ENCODE data around the gene FAM20C. TPM values are rescaled to one million over a fixed set of nuclear protein-coding genes. Genes with fewer than 3 reads are reported as not detected.

The FAM20C gene
- total RNA-seq, 4 donors from 2014 or later: 46.5 to 79.2 (median 69.8) TPM

- H3K36me3 ChIP-seq: peaks cover 15 to 92% (median 62%) of the 10 kb centered on the region in 4 donors
- H3K4me1 ChIP-seq: peaks cover 0 to 44% (median 26%) of the 10 kb centered on the region in 4 donors
- H3K27ac ChIP-seq (replicated peaks in 1 of 4): no peak overlapping the region
- no peaks in the 10 kb centered on the region for H3K9me3 ChIP-seq
- no peak overlapping the region for H3K4me3 ChIP-seq
- no peaks in the 10 kb centered on the region for H3K27me3 ChIP-seq
- TF ChIP-seq POLR2A (IDR thresholded peaks at IDR 0.05; ENCODE audit: low read depth) (no peak), POLR2AphosphoS5 (IDR thresholded peaks at IDR 0.05) (no peak), EP300 (IDR thresholded peaks at IDR 0.05) (no peak), CTCF (IDR thresholded peaks at IDR 0.05) (no peak)
- no peak for DNase-seq (ENCODE audit: extremely low spot score)
- 86% methylated on average over 10 of the region's 10 CpGs for WGBS
- intact Hi-C loops (cut with DNase I): no loop called here
Observed at GRCh38 chr7:208130-208673, 15.8 kb downstream of the FAM20C start.

GRCh38 chr7:208816-209215 is 16.4 kb downstream of the FAM20C start:
- TF ChIP-seq POLR2AphosphoS5 (IDR thresholded peaks at IDR 0.05): no peak
- no peak for TF ChIP-seq CTCF (IDR thresholded peaks at IDR 0.05)
- no peak for TF ChIP-seq EP300 (IDR thresholded peaks at IDR 0.05)
- TF ChIP-seq POLR2A (IDR thresholded peaks at IDR 0.05; ENCODE audit: low read depth): no peak
- no peak for DNase-seq (ENCODE audit: extremely low spot score)
- WGBS: 86% methylated on average over 13 of the region's 17 CpGs
- H3K27me3 ChIP-seq: no peaks in the 10 kb centered on the region
- H3K4me3 ChIP-seq: no peak overlapping the region
- intact Hi-C loops (cut with DNase I): no loop called here
- H3K36me3 ChIP-seq: peaks cover 15 to 87% (median 57%) of the 10 kb centered on the region in 4 donors
- H3K27ac ChIP-seq (replicated peaks in 1 of 4): no peak overlapping the region
- H3K4me1 ChIP-seq: peaks cover 0 to 40% (median 28%) of the 10 kb centered on the region in 4 donors
- no peaks in the 10 kb centered on the region for H3K9me3 ChIP-seq

GRCh38 chr7:209416-209815 is 17.0 kb downstream of the FAM20C start:
- no peak for TF ChIP-seq POLR2A (IDR thresholded peaks at IDR 0.05; ENCODE audit: low read depth)
- no peak for TF ChIP-seq POLR2AphosphoS5 (IDR thresholded peaks at IDR 0.05)
- no peak for TF ChIP-seq CTCF (IDR thresholded peaks at IDR 0.05)
- no peak for TF ChIP-seq EP300 (IDR thresholded peaks at IDR 0.05)
- H3K9me3 ChIP-seq: no peaks in the 10 kb centered on the region
- no peak overlapping the region for H3K4me3 ChIP-seq
- H3K27me3 ChIP-seq: no peaks in the 10 kb centered on the region
- peaks cover 15 to 83% (median 51%) of the 10 kb centered on the region in 4 donors for H3K36me3 ChIP-seq
- H3K27ac ChIP-seq (replicated peaks in 1 of 4): peak overlapping the region in 1 of 4 donors; percentile 9
- DNase-seq (ENCODE audit: extremely low spot score): no peak
- WGBS: 76% methylated on average over 10 of the region's 10 CpGs
- H3K4me1 ChIP-seq: peaks cover 0 to 46% (median 34%) of the 10 kb centered on the region in 4 donors
- intact Hi-C loops (cut with DNase I): no loop called here

GRCh38 chr7:209906-210305 is 17.5 kb downstream of the FAM20C start:
- Histone ChIP-seq H3K4me1 (peaks cover 0 to 51% (median 39%) of the 10 kb centered on the region in 4 donors), H3K9me3 (no peaks in the 10 kb centered on the region), H3K27me3 (no peaks in the 10 kb centered on the region), H3K36me3 (peaks cover 13 to 83% (median 49%) of the 10 kb centered on the region in 4 donors), H3K27ac (replicated peaks in 1 of 4) (peak overlapping the region in 2 of 4 donors; percentile 5 to 9), H3K4me3 (no peak overlapping the region)
- no peak for DNase-seq (ENCODE audit: extremely low spot score)
- intact Hi-C loops (cut with DNase I): no loop called here
- WGBS: 63% methylated on average over 9 of the region's 24 CpGs
- TF ChIP-seq POLR2AphosphoS5 (IDR thresholded peaks at IDR 0.05) (no peak), POLR2A (IDR thresholded peaks at IDR 0.05; ENCODE audit: low read depth) (no peak), EP300 (IDR thresholded peaks at IDR 0.05) (no peak), CTCF (IDR thresholded peaks at IDR 0.05) (no peak)
